Bronchial epithelial cell (primary cell): ENCODE results near the gene ADGRA3. TPM values are rescaled to one million over a fixed set of nuclear protein-coding genes. Genes with fewer than 3 reads are reported as not detected.

Source experiments
- DNase-seq: peaks from one replicate; pipeline ENCODE4 v3.0.0-alpha.2; 2010; ENCODE audit warnings: low read depth
- FAIRE-seq: peaks from 2 replicates; lab custom pipeline; 2011; peaks lifted over from hg19 to GRCh38; lab: Jason Lieb, UNC
- H3K27me3 ChIP-seq: 2 replicates; pipeline ENCODE4 v1.5.1; 2011; ENCODE audit warnings: low read length; ENCODE audit not compliant: control insufficient read depth, insufficient read depth
- H3K36me3 ChIP-seq: 2 replicates; pipeline ENCODE4 v1.5.1; 2011; ENCODE audit warnings: low read length; ENCODE audit not compliant: control insufficient read depth, insufficient read depth
- H3K4me3 ChIP-seq: 2 replicates; pipeline ENCODE4 v1.5.1; 2011; ENCODE audit warnings: mild to moderate bottlenecking, low read depth, low read length, control low read depth
- total RNA-seq: library from RNA; depleted of rRNA; stranded (reverse); fragments of >200 nt; gene quantifications from 2 replicates; pipeline ENCODE4 v1.2.1, GENCODE V29; 2014
- TF ChIP-seq, protein P1 (sequence below): IDR thresholded peaks from 2 replicates; pipeline ENCODE4 v1.5.1; 2011; ENCODE audit warnings: mild to moderate bottlenecking, moderate library complexity, low read length, control low read depth, inconsistent platforms; ENCODE audit not compliant: insufficient read depth, severe bottlenecking

ADGRA3 gene
- total RNA-seq, 1 donor from 2014 or later = 34.2 TPM

DNA sequence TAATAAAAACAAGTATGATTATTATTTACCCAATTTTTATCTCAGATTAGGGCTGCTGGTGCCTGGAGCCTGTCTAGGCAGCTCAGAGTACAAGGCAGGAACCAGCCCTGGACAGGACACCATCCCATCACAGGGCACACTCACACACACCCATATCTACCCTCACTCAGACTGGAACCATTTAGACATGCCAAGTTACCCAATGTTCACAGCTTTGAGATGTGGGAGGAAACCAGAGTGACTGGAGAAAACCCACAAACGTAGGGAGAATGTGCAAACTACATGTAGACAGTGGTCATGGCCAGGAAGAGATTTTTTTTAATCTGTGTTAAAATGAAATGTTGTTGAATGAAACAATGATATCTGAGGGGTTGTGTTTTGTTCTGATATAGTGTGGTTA, 35.7 kb upstream of the ADGRA3 start:
- DNase-seq (no peak), FAIRE-seq (no peak)
- Histone ChIP-seq H3K36me3 (no peaks in the 10 kb centered on the region), H3K4me3 (no peak overlapping the region), H3K27me3 (no peaks in the 10 kb centered on the region)
- TF ChIP-seq, protein P1, sequence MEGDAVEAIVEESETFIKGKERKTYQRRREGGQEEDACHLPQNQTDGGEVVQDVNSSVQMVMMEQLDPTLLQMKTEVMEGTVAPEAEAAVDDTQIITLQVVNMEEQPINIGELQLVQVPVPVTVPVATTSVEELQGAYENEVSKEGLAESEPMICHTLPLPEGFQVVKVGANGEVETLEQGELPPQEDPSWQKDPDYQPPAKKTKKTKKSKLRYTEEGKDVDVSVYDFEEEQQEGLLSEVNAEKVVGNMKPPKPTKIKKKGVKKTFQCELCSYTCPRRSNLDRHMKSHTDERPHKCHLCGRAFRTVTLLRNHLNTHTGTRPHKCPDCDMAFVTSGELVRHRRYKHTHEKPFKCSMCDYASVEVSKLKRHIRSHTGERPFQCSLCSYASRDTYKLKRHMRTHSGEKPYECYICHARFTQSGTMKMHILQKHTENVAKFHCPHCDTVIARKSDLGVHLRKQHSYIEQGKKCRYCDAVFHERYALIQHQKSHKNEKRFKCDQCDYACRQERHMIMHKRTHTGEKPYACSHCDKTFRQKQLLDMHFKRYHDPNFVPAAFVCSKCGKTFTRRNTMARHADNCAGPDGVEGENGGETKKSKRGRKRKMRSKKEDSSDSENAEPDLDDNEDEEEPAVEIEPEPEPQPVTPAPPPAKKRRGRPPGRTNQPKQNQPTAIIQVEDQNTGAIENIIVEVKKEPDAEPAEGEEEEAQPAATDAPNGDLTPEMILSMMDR = no peak

DNA sequence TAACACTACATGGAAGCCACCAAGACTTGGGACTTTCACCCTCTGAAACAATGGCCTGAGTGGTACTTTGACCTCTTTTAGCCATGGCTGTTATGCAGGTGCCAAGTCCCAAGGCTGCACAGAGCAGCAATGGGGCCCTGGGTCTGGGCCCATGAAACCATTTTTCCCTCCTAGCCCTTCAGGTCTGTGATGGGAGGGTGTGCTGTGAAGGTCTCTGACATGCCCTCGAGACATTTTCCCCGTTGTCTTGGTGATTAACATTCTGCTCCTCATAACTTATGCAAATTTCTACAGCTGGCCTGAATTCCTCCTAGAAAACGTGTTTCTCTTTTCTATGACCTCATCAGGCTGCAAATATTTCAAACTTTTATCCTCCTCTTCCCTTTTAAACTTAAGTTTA, 30.4 kb upstream of the ADGRA3 start:
- FAIRE-seq (no peak), DNase-seq (no peak)
- H3K4me3 ChIP-seq = no peak overlapping the region
- no peaks in the 10 kb centered on the region for H3K27me3 ChIP-seq
- TF ChIP-seq, protein P1 = no peak
- H3K36me3 ChIP-seq = no peaks in the 10 kb centered on the region

DNA sequence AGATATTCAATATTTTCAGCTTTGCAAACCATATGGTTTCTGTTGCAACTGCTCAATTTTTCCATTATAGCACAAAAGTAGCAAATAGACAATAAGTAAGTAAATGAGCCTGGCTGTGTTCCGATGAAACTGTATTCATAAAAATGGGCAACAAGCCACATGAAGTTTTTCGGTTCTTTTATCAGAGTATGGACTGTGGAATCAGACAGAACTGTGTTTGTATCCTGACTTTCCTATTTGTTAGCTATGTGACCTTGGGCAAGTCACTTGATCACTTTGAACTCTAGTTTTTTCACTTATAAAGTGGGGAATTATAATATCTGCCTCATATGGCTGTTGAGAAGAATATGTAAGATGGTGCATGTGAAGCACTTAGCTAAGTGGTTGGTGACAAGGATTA, 23.4 kb upstream of the ADGRA3 start:
- no peak for FAIRE-seq
- DNase-seq = no peak
- H3K36me3 ChIP-seq = no peaks in the 10 kb centered on the region
- H3K4me3 ChIP-seq = no peak overlapping the region
- no peaks in the 10 kb centered on the region for H3K27me3 ChIP-seq
- TF ChIP-seq, protein P1 = no peak

DNA sequence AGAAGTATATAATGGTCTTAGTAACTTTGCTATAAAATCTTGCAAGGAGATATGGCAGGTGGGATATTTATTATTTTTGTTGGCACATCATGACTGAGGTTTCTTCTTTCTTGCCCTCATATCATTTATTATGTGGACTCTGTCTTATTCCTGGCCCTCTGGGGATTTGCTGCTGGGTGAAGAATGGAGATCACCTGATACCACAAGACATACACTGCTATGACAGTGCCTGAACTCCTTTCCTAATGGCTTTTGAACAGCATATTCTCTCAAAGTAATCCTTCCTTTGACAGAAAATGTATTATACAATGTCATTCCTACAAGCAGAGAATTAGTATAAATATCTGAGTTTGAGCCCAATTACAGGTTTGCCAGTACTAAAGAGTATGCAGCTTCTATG, 22.0 kb upstream of the ADGRA3 start:
- Histone ChIP-seq H3K4me3 (no peak overlapping the region), H3K36me3 (no peaks in the 10 kb centered on the region), H3K27me3 (no peaks in the 10 kb centered on the region)
- TF ChIP-seq, protein P1 = no peak
- no peak for FAIRE-seq
- no peak for DNase-seq

DNA sequence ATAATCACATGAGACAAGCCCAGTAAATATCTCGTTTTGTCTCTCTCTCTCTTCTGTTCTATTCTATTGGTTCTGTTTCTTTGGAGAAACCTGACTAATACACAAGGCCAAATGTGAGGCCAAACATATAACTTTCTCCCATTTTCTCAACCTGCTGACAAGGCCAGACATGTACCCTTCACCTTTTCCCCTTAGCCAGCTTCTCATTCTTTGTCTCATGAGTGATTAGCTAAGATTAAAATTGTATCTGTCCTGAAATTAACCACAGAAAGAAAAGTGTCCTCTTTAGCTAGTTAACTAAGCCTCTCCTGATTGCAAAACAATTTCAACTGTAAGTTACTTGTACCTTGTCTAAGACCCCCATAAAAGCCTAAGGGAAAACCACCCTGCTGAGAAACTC, 18.5 kb upstream of the ADGRA3 start:
- H3K4me3 ChIP-seq = no peak overlapping the region
- TF ChIP-seq, protein P1 = no peak
- H3K27me3 ChIP-seq = no peaks in the 10 kb centered on the region
- FAIRE-seq = no peak
- H3K36me3 ChIP-seq = no peaks in the 10 kb centered on the region
- DNase-seq = no peak

DNA sequence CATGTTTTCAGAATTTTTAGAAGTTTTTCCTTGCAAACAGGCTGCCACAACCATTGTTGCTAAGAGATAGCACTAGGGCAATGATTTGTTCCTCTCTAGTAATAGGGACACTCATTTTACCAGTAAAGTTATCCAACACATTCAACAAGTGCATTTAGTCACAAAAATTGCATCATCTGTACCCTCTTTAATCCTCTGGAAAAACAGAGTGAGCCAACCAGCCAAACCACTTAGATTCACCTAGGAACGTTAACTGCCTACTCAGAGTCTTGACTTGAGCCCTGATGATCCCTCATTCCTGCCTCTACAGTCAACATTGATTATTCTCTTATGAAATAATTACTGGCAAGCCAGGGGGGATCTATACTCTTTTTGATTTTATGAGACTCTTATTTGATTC, 17.0 kb upstream of the ADGRA3 start:
- H3K27me3 ChIP-seq = no peaks in the 10 kb centered on the region
- TF ChIP-seq, protein P1 = no peak
- DNase-seq (peak; percentile 75), FAIRE-seq (no peak)
- H3K36me3 ChIP-seq = no peaks in the 10 kb centered on the region
- H3K4me3 ChIP-seq = no peak overlapping the region
